Sigmoid colon (tissue), 7 donors: ENCODE measurements around the gene MINPP1. TPM values are rescaled to one million over a fixed set of nuclear protein-coding genes. Genes with fewer than 3 reads are reported as not detected.

Experiments used
- DNase-seq: peaks from one replicate; pipeline ENCODE4 v3.0.0-alpha.2; 2019
- H3K27ac ChIP-seq, 4 donors: fragments of 200-600 bp; sonication (generic); one replicate each; pipeline ENCODE4 v1.5.1; 2016 to 2019; ENCODE audit warnings: mild to moderate bottlenecking in 1 of 4
- H3K27me3 ChIP-seq, 3 donors: fragments of 200-600 bp; sonication (generic); one replicate each; pipeline ENCODE4 v1.5.1; 2019; ENCODE audit warnings: mild to moderate bottlenecking in 1 of 3
- H3K36me3 ChIP-seq, 4 donors: fragments of 200-600 bp; sonication (generic); one replicate each; pipeline ENCODE4 v1.5.1; 2016 to 2019
- H3K4me1 ChIP-seq, 4 donors: fragments of 200-600 bp; sonication (generic); one replicate each; pipeline ENCODE4 v1.5.1; 2017 to 2019
- H3K4me3 ChIP-seq, 4 donors: fragments of 200-600 bp; sonication (generic); one replicate each; pipeline ENCODE4 v1.5.1; 2017 to 2019; ENCODE audit warnings: mild to moderate bottlenecking in 2 of 4, moderate library complexity in 1 of 4
- H3K9me3 ChIP-seq, 4 donors: fragments of 200-600 bp in 3 of 4; sonication (generic) in 3 of 4; one replicate each; pipeline versions ENCODE4 v1.5.1 to v1.6.1; 2013 to 2019
- EP300 ChIP-seq, 4 donors: sonication (generic); formaldehyde crosslinking; IDR thresholded peaks; one replicate each; pipeline ENCODE4 v1.6.1; 2017; ENCODE audit warnings: antibody characterized with exemption in 4 of 4
- POLR2A ChIP-seq, 2 donors: fragments of 450-650 bp; IDR thresholded peaks; one replicate each; pipeline ENCODE4 v1.6.1; 2016; ENCODE audit warnings: antibody characterized with exemption in 2 of 2, mild to moderate bottlenecking in 2 of 2, moderate library complexity in 2 of 2
- POLR2AphosphoS5 ChIP-seq, 4 donors: sonication (generic); formaldehyde crosslinking; IDR thresholded peaks; one replicate each; pipeline ENCODE4 v1.6.1; 2017; ENCODE audit warnings: antibody characterized with exemption in 4 of 4
- WGBS, 2 donors: extraction: QIAGEN DNeasy Blood & Tissue Kit; methylation state at CpG; one replicate each; pipeline ENCODE4 v1.1.7; 2013; 5-methylcytosine and 5-hydroxymethylcytosine counted together
- intact Hi-C: fragments of 100-400 bp; cut with DNase I; formaldehyde crosslinking; loops from one replicate; pipeline ENCODE4 v1.15.1; 2023
- polyA plus RNA-seq, 3 donors: library from polyadenylated mRNA; stranded (reverse); fragments of 200-250 nt; gene quantifications; one replicate each; pipeline ENCODE4 v1.2.3, GENCODE V29; 2013
- total RNA-seq, 4 donors: library from RNA; depleted of rRNA; stranded (reverse); fragments of >200 nt; gene quantifications; one replicate each; pipeline ENCODE4 v1.1.0, GENCODE V29; 2016
- TF ChIP-seq, protein P1 (sequence below), 4 experiments: fragments of 450-650 bp in 3 of 4; fragments of 200-600 bp in 1 of 4; IDR thresholded peaks; one replicate each; pipeline ENCODE4 v1.5.1; 2016 to 2019; ENCODE audit warnings: antibody characterized with exemption in 4 of 4, mild to moderate bottlenecking in 3 of 4, moderate library complexity in 2 of 4
- donor health status: healthy with polysubstance abuse.
- donor health status: Bipolar disorder and iron deficiency.
- donor health status: healthy.

The MINPP1 gene
- total and polyA plus RNA-seq, 7 donors = 4.2 to 20.9 (median 11.4) TPM

- Histone ChIP-seq H3K4me3 (no peak overlapping the region), H3K27me3 (no peaks in the 10 kb centered on the region), H3K4me1 (no peaks in the 10 kb centered on the region), H3K27ac (no peak overlapping the region), H3K9me3 (no peaks in the 10 kb centered on the region), H3K36me3 (peaks cover 0 to 13% (median 0%) of the 10 kb centered on the region in 4 donors)
- DNase-seq = no peak
- intact Hi-C loops = no loop called here
- TF ChIP-seq POLR2AphosphoS5 (IDR thresholded peaks at IDR 0.05) = no peak
- TF ChIP-seq EP300 (IDR thresholded peaks at IDR 0.05) = no peak
- no peak for TF ChIP-seq POLR2A (IDR thresholded peaks at IDR 0.05)
- TF ChIP-seq, protein P1, sequence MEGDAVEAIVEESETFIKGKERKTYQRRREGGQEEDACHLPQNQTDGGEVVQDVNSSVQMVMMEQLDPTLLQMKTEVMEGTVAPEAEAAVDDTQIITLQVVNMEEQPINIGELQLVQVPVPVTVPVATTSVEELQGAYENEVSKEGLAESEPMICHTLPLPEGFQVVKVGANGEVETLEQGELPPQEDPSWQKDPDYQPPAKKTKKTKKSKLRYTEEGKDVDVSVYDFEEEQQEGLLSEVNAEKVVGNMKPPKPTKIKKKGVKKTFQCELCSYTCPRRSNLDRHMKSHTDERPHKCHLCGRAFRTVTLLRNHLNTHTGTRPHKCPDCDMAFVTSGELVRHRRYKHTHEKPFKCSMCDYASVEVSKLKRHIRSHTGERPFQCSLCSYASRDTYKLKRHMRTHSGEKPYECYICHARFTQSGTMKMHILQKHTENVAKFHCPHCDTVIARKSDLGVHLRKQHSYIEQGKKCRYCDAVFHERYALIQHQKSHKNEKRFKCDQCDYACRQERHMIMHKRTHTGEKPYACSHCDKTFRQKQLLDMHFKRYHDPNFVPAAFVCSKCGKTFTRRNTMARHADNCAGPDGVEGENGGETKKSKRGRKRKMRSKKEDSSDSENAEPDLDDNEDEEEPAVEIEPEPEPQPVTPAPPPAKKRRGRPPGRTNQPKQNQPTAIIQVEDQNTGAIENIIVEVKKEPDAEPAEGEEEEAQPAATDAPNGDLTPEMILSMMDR (IDR thresholded peaks at IDR 0.05) = no peak
- 83 to 84% methylated on average over 2 of the region's 2 CpGs for WGBS, 2 donors
Measured at GRCh38 chr10:87552248-87552929, 47.7 kb downstream of the MINPP1 start.

DNA sequence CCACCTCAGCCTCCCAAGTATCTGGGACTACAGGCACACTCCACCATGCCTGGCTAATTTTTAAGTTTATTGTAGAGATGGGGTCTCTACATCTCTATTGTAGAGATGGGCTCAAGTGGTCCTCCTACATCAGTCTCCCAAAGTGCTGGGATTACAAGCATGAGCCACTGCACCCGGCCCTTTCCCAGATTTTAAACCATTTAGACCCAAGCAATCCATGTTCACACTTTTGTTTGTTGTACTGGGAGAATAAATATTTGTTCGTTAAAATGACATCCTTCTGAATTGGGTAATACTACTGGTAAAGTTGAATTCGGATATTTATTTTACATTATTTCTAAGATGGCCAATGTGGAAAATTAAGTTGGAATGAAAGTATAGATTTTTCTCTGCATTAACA is 52.7 kb downstream of the MINPP1 start:
- no peaks in the 10 kb centered on the region for H3K27me3 ChIP-seq
- intact Hi-C loops = no loop called here
- H3K4me1 ChIP-seq = no peaks in the 10 kb centered on the region
- H3K9me3 ChIP-seq = no peaks in the 10 kb centered on the region
- no peak overlapping the region for H3K4me3 ChIP-seq
- peaks cover 0 to 8% (median 0%) of the 10 kb centered on the region in 4 donors for H3K36me3 ChIP-seq
- no peak overlapping the region for H3K27ac ChIP-seq
- WGBS, 2 donors = 92% methylated on average over 3 of the region's 3 CpGs
- TF ChIP-seq POLR2AphosphoS5 (IDR thresholded peaks at IDR 0.05) (no peak), POLR2A (IDR thresholded peaks at IDR 0.05) (no peak)
- TF ChIP-seq, protein P1 (IDR thresholded peaks at IDR 0.05) = no peak
- DNase-seq = no peak

DNA sequence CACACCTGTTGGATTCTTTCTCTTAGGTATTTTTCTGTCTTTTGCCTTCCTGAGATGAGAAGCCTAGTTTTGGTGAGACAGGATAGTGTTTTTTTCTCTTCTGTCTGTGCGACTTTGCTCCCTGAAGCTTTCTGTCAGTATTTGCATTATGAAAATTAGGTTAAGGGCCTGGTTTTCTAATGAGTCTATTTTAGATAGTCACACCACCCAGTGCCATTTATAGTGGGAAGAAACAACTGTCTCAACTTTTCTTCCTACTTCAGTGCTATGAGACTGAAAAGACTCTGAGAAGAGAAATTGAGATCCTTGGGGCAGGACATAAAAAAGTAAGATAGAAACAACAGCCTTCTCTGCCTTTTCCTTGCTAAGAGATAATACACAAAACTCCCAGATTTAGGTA is 53.6 kb downstream of the MINPP1 start:
- H3K4me3 ChIP-seq = no peak overlapping the region
- TF ChIP-seq EP300 (IDR thresholded peaks at IDR 0.05) (no peak), POLR2A (IDR thresholded peaks at IDR 0.05) (no peak), POLR2AphosphoS5 (IDR thresholded peaks at IDR 0.05) (no peak)
- TF ChIP-seq, protein P1 (IDR thresholded peaks at IDR 0.05) = no peak
- 73 to 100% methylated on average over 1 of the region's 1 CpG for WGBS, 2 donors
- no peaks in the 10 kb centered on the region for H3K27me3 ChIP-seq
- no peaks in the 10 kb centered on the region for H3K36me3 ChIP-seq
- intact Hi-C loops = no loop called here
- H3K4me1 ChIP-seq = no peaks in the 10 kb centered on the region
- no peaks in the 10 kb centered on the region for H3K9me3 ChIP-seq
- DNase-seq = no peak
- H3K27ac ChIP-seq = no peak overlapping the region

GRCh38 chr10:87559392-87559791 is 54.7 kb downstream of the MINPP1 start:
- Histone ChIP-seq H3K4me1 (no peaks in the 10 kb centered on the region), H3K27ac (no peak overlapping the region), H3K27me3 (no peaks in the 10 kb centered on the region), H3K36me3 (no peaks in the 10 kb centered on the region), H3K9me3 (no peaks in the 10 kb centered on the region), H3K4me3 (no peak overlapping the region)
- WGBS, 2 donors = 85 to 87% methylated on average over 3 of the region's 3 CpGs
- no peak for DNase-seq
- TF ChIP-seq POLR2A (IDR thresholded peaks at IDR 0.05) = no peak
- no peak for TF ChIP-seq POLR2AphosphoS5 (IDR thresholded peaks at IDR 0.05)
- TF ChIP-seq, protein P1 (IDR thresholded peaks at IDR 0.05) = no peak
- TF ChIP-seq EP300 (IDR thresholded peaks at IDR 0.05) = no peak
- intact Hi-C loops = no loop called here
